ENCODE results near the gene IKBKG.
"Not testable (repeated sequence)": the region's sequence is repeated elsewhere in the genome, so short reads cannot be mapped to it uniquely, and the experiment has no call there.

The IKBKG gene

GRCh38 chrX:154570361-154570760 lies 22.9 kb downstream of the IKBKG start:
- DNase-seq (ENCODE audit: low read depth); H3K4me1 ChIP-seq (ENCODE audit: control insufficient read depth, insufficient read depth, low read length); H3K36me3 ChIP-seq (ENCODE audit: control insufficient read depth, insufficient read depth, low read length, severe bottlenecking); H3K9me3 ChIP-seq (ENCODE audit: control insufficient read depth, low read length); H3K9ac ChIP-seq (ENCODE audit: low read length); H3K4me3 ChIP-seq (ENCODE audit: low read length); H3K27me3 ChIP-seq (replicated peaks; ENCODE audit: control insufficient read depth, insufficient read depth, low read length): not testable (repeated sequence)

DNA sequence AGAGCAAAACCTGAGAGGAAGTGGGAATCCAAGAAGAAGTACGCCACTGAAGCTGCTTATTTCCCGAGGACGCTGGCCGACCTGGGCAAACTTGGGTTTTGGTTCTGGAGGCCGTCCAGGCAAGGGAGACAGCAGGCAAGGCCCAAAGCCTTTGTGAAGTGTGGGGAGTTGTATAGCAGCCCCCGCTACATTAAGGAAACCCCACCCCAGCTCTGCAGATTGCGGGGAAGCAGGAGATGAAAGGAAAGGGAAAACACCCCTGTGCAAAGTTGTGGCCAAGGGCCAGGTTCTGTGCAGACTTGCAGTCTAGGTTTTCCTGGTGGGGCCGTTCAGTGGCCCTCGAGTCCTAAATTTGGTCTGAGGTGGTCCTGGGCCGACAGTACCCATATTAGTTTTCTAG lies 25.6 kb downstream of the IKBKG start:
- H3K9me3 ChIP-seq (ENCODE audit: control insufficient read depth, low read length); H3K9ac ChIP-seq (ENCODE audit: low read length); DNase-seq (ENCODE audit: low read depth): not testable (repeated sequence)

GRCh38 chrX:154575076-154575475 lies 27.7 kb downstream of the IKBKG start:
- DNase-seq (ENCODE audit: low read depth); H3K9me3 ChIP-seq (ENCODE audit: control insufficient read depth, low read length); H3K4me3 ChIP-seq (ENCODE audit: low read length); H3K27me3 ChIP-seq (replicated peaks; ENCODE audit: control insufficient read depth, insufficient read depth, low read length); H3K4me1 ChIP-seq (ENCODE audit: control insufficient read depth, insufficient read depth, low read length); H3K36me3 ChIP-seq (ENCODE audit: control insufficient read depth, insufficient read depth, low read length, severe bottlenecking); H3K9ac ChIP-seq (ENCODE audit: low read length): not testable (repeated sequence)

More for the DNA sequence above, 25.6 kb downstream of the IKBKG start:
- not testable (repeated sequence) for H3K4me3 ChIP-seq (ENCODE audit: low read length); H3K27me3 ChIP-seq (replicated peaks; ENCODE audit: control insufficient read depth, insufficient read depth, low read length); H3K36me3 ChIP-seq (ENCODE audit: control insufficient read depth, insufficient read depth, low read length, severe bottlenecking); H3K4me1 ChIP-seq (ENCODE audit: control insufficient read depth, insufficient read depth, low read length)

DNA sequence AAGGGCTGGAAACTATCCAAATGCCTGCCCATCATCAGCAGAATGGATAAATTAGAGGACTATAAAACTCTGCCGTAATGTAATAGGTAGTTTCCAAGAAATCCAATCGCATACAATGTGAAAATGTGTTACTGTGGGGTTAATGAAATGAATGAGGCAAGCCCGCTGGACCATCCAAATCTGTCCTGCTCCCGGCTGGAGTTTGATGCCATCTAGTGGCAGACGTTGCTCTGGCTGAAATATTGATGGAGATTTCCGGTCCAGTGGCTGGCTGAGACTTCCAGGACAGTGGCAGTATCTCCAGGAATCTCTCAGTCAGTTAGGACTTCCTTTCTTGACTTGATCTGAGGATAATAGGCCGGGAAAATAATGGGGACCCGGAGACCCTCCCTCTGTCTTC lies 35.6 kb downstream of the IKBKG start:
- H3K9me3 ChIP-seq (ENCODE audit: control insufficient read depth, low read length); H3K4me1 ChIP-seq (ENCODE audit: control insufficient read depth, insufficient read depth, low read length); H3K36me3 ChIP-seq (ENCODE audit: control insufficient read depth, insufficient read depth, low read length, severe bottlenecking); H3K4me3 ChIP-seq (ENCODE audit: low read length); H3K9ac ChIP-seq (ENCODE audit: low read length); DNase-seq (ENCODE audit: low read depth); H3K27me3 ChIP-seq (replicated peaks; ENCODE audit: control insufficient read depth, insufficient read depth, low read length): not testable (repeated sequence)

DNA sequence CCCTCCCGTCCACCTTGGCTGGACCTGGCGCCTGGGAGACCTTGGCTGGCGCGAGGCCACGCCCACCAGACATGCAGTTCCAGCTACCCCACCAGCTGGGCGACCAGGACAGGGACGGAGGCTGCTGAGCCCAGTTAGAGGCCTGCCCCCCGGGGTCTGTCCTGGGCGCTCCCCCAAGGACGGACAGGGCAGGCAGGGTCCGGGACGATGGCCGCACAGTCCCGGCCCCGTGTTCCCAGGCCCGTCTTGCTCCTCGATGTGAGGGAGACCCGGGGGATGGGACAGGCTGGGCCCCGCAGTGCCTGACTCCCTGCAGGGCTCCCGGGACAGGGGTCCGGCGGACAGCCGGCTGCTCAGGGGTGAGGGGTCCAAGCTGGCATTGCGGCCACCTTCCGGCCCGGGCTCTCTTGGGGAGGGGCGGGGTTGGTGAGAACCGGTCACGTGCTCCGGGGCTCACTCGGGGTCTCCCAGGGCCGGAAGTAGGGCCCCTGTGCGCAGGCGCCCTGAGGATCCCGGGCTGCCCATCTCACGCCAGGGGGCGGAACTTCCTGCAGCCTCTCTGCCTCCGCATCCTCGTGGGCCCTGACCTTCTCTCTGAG lies 37.3 kb downstream of the IKBKG start, which contains the start of gene CTAG1A:
TSS of gene CTAG1A (plus strand) at position 549 of the 599 bp plus-strand sequence. CDS start 74 bp downstream, outside the sequence.
- not testable (repeated sequence) for H3K27me3 ChIP-seq (replicated peaks; ENCODE audit: control insufficient read depth, insufficient read depth, low read length); H3K4me1 ChIP-seq (ENCODE audit: control insufficient read depth, insufficient read depth, low read length); H3K9ac ChIP-seq (ENCODE audit: low read length); DNase-seq (ENCODE audit: low read depth); H3K9me3 ChIP-seq (ENCODE audit: control insufficient read depth, low read length); H3K4me3 ChIP-seq (ENCODE audit: low read length); H3K36me3 ChIP-seq (ENCODE audit: control insufficient read depth, insufficient read depth, low read length, severe bottlenecking)

DNA sequence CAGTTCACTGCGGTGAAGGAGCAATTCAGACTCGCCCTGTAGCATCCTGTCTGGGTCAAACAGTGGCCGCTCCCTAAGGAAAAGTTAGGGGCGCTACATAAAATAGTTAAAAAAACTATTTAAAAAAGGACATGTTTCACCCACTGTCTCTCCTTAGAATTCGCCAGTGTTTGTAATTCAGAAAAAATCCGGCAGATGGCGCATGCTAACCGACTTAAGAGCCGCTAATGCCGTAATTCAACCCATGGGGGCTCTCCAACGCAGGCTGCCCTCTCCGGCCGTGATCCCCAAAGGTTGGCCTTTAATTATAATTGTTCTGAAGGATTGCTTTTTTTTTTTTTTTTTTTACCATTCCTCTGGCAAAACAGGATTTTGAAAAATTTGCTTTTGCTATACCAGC lies 43.0 kb downstream of the IKBKG start:
- DNase-seq (ENCODE audit: low read depth); H3K36me3 ChIP-seq (ENCODE audit: control insufficient read depth, insufficient read depth, low read length, severe bottlenecking); H3K4me1 ChIP-seq (ENCODE audit: control insufficient read depth, insufficient read depth, low read length); H3K9ac ChIP-seq (ENCODE audit: low read length); H3K4me3 ChIP-seq (ENCODE audit: low read length); H3K9me3 ChIP-seq (ENCODE audit: control insufficient read depth, low read length): not testable (repeated sequence)
- H3K27me3 ChIP-seq (replicated peaks; ENCODE audit: control insufficient read depth, insufficient read depth, low read length): peaks cover 31% of the 10 kb centered on the region

- Histone ChIP-seq H3K9me3 (ENCODE audit: control insufficient read depth, low read length) (no peaks in the 10 kb centered on the region), H3K36me3 (ENCODE audit: control insufficient read depth, insufficient read depth, low read length, severe bottlenecking) (no peaks in the 10 kb centered on the region), H3K4me1 (ENCODE audit: control insufficient read depth, insufficient read depth, low read length) (peaks cover 10% of the 10 kb centered on the region), H3K9ac (ENCODE audit: low read length) (no peak overlapping the region), H3K27me3 (replicated peaks; ENCODE audit: control insufficient read depth, insufficient read depth, low read length) (peaks cover 32% of the 10 kb centered on the region), H3K4me3 (ENCODE audit: low read length) (no peak overlapping the region)
- no peak for DNase-seq (ENCODE audit: low read depth)
These were observed 45.1 kb downstream of the IKBKG start for GRCh38 chrX:154592505-154592904.

DNA sequence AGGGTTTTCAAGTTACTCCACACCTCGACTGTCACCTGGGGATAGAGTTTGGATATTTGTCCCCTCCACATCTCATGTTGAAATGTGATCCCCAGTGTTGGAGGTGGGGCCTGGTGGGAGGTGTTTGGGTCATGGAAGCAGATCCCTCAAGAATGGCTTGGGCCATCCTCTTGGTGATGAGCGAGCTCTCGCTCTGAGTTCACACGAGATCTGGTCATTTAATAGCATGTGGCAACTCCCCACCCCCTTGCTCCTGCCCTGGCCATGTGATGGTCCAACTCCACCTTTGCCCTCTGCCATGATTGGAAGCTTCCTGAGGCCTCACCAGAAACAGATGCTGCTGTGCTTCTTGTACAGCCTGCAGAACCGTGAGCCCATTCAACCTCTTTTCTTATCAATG lies 45.8 kb downstream of the IKBKG start:
- H3K4me1 ChIP-seq (ENCODE audit: control insufficient read depth, insufficient read depth, low read length): peaks cover 10% of the 10 kb centered on the region
- H3K36me3 ChIP-seq (ENCODE audit: control insufficient read depth, insufficient read depth, low read length, severe bottlenecking): no peaks in the 10 kb centered on the region
- H3K9ac ChIP-seq (ENCODE audit: low read length): no peak overlapping the region
- DNase-seq (ENCODE audit: low read depth): no peak
- H3K27me3 ChIP-seq (replicated peaks; ENCODE audit: control insufficient read depth, insufficient read depth, low read length): peaks cover 32% of the 10 kb centered on the region
- no peak overlapping the region for H3K4me3 ChIP-seq (ENCODE audit: low read length)
- H3K9me3 ChIP-seq (ENCODE audit: control insufficient read depth, low read length): no peaks in the 10 kb centered on the region

- Histone ChIP-seq H3K4me1 (ENCODE audit: control insufficient read depth, insufficient read depth, low read length) (peaks cover 10% of the 10 kb centered on the region), H3K36me3 (ENCODE audit: control insufficient read depth, insufficient read depth, low read length, severe bottlenecking) (no peaks in the 10 kb centered on the region), H3K27me3 (replicated peaks; ENCODE audit: control insufficient read depth, insufficient read depth, low read length) (peaks cover 32% of the 10 kb centered on the region), H3K9me3 (ENCODE audit: control insufficient read depth, low read length) (no peaks in the 10 kb centered on the region), H3K9ac (ENCODE audit: low read length) (no peak overlapping the region), H3K4me3 (ENCODE audit: low read length) (no peak overlapping the region)
- DNase-seq (ENCODE audit: low read depth): no peak
These were observed 47.1 kb downstream of the IKBKG start for GRCh38 chrX:154594491-154594890.

GRCh38 chrX:154595559-154596249 lies 48.3 kb downstream of the IKBKG start:
- H3K9ac ChIP-seq (ENCODE audit: low read length): no peak overlapping the region
- H3K27me3 ChIP-seq (replicated peaks; ENCODE audit: control insufficient read depth, insufficient read depth, low read length): peaks cover 32% of the 10 kb centered on the region
- no peaks in the 10 kb centered on the region for H3K9me3 ChIP-seq (ENCODE audit: control insufficient read depth, low read length)
- no peak overlapping the region for H3K4me3 ChIP-seq (ENCODE audit: low read length)
- peak; percentile 11 for DNase-seq (ENCODE audit: low read depth)
- H3K36me3 ChIP-seq (ENCODE audit: control insufficient read depth, insufficient read depth, low read length, severe bottlenecking): no peaks in the 10 kb centered on the region
- H3K4me1 ChIP-seq (ENCODE audit: control insufficient read depth, insufficient read depth, low read length): peaks cover 10% of the 10 kb centered on the region

DNA sequence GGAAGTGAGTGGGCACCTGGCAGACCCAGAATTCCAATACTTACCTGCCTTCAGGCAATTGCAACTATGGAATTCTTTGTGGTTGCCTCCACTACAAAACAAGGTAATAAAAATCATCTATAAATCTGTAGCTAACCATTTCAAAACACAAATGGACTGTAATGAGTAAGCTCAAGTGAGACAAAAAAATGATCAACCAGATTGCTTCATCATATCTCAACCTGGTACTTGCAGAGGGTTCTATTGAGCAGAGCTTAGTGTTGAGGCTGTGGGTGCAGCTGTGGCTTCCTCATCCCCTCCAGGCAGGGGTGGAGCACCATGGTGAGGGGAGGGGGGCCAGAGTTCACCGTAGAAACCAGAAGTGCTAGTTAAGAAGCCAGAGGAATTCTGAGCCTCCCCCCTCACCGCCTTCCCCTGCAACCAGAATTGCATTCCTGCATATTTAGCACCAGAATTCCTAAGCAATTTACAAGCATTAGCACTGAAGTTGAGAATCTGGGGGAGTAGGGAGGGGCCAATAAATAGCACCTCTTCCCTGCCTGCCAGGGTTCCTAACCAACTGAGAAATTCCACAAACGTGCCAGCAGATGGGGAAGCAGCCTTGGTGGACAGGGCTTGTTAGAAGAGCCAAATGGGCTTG lies 49.0 kb downstream of the IKBKG start:
- DNase-seq (ENCODE audit: low read depth): peak; percentile 31

More for the DNA sequence above, 49.0 kb downstream of the IKBKG start:
- Histone ChIP-seq H3K27me3 (replicated peaks; ENCODE audit: control insufficient read depth, insufficient read depth, low read length) (peaks cover 32% of the 10 kb centered on the region), H3K4me1 (ENCODE audit: control insufficient read depth, insufficient read depth, low read length) (peaks cover 10% of the 10 kb centered on the region), H3K36me3 (ENCODE audit: control insufficient read depth, insufficient read depth, low read length, severe bottlenecking) (no peaks in the 10 kb centered on the region), H3K9me3 (ENCODE audit: control insufficient read depth, low read length) (no peaks in the 10 kb centered on the region), H3K9ac (ENCODE audit: low read length) (no peak overlapping the region), H3K4me3 (ENCODE audit: low read length) (no peak overlapping the region)
